ENCODE measurements around the gene PTPRJ. TPM values are rescaled to one million over a fixed set of nuclear protein-coding genes. Genes with fewer than 3 reads are reported as not detected.

Gene PTPRJ
- 2.2 and 6.8 TPM in 2 replicates for total RNA-seq

DNA sequence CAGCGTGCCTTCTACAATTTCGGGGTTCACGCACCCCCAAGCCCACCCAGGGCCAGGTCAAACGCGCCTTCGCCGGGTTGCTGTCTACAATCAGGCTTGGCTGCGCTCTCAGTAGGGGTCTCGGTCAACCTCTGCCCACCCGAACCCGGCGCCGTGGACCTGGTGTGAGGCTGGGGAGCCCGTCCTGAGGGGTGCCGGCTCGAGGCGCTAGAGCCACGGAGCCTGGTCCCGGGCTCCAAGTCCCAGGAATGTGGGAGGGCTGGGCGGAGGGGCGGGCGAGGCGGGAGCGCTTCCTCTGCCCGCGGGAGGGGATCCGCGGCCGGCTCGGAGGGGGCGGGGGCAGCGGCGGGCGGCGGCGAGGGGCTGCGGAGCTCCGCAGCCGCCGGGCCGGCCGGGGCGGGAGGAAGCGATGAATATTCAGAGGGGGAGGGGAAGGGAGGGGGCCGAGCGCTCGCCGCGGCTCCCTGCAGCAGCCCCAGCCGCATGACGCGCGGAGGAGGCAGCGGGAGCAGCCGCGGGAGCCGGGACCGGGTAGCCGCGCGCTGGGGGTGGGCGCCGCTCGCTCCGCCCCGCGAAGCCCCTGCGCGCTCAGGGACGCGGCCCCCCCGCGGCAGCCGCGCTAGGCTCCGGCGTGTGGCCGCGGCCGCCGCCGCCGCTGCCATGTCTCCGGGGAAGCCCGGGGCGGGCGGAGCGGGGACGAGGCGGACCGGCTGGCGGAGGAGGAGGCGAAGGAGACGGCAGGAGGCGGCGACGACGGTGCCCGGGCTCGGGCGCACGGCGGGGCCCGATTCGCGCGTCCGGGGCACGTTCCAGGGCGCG, at the start of gene PTPRJ:
PTPRJ (plus strand) TSS at position 472 of the 819 bp plus-strand sequence. CDS start 354 bp downstream, outside the sequence.

DNA sequence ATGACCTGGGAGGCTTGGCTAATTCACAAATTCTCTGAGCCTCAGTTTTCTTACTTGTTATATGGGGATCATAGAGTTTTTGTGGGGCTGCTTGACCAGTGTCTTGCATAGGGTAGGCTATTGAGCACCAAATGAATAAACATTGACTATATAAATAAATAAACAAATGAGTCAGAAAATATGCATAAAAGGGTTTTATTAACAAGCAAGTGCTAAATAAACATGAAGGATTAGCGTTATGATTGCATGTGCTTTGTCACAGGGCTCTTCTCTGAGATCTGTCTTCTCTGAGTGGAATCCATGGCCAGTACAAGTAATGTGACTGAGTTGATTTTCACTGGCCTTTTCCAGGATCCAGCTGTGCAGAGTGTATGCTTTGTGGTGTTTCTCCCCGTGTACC, 236.2 kb downstream of the PTPRJ start, which contains the start of gene OR4B1:
OR4B1 (plus strand) TSS at position 301 of the 400 bp plus-strand sequence; CDS start at position 301, 0 bp downstream.

Small RNAs within 50 kb of the gene (small RNA-seq; reads per million reads assigned to genes)
- gene MIR3161: 0.11 reads per million

Other genes with a start within 250 kb of the PTPRJ start
- gene FNBP4, start 213.2 kb upstream of the PTPRJ start, total RNA-seq: 75.0 and 100 TPM in 2 replicates
- 31.6 and 46.3 TPM in 2 replicates for gene NUP160, start 132.2 kb upstream of the PTPRJ start, total RNA-seq
- not detected in 2 replicates for gene OR4B1, start 236.3 kb downstream of the PTPRJ start, total RNA-seq